Endothelial cell of umbilical vein (primary cell): ENCODE data around the gene SRRM4. TPM values are rescaled to one million over a fixed set of nuclear protein-coding genes. Genes with fewer than 3 reads are reported as not detected.

Experiments used
- BruUV-seq: library from RNA; stranded (reverse); fragments of 400-500 nt; replicated peaks from 2 replicates; lab custom pipeline; 2021; lab: Mats Ljungman, UMichigan
- CTCF ChIA-PET: fragments of 300-600, 350-600 bp; sonication (Branson Sonifier 250); formaldehyde crosslinking; loops from one replicate; lab custom pipeline; 2021; ENCODE audit warnings: antibody characterized with exemption, inconsistent platforms; lab: Charles Lee
- POLR2A ChIA-PET: fragments of 300-600, 350-600 bp; sonication (Branson Sonifier 250); formaldehyde crosslinking; loops from one replicate; lab custom pipeline; 2021; ENCODE audit warnings: antibody characterized with exemption, inconsistent platforms; lab: Charles Lee
- DNase-seq: peaks from one replicate; pipeline ENCODE4 v3.0.0-alpha.2; 2011; ENCODE audit warnings: low read depth, low spot score
- FAIRE-seq: peaks from 2 replicates; lab custom pipeline; 2011; peaks lifted over from hg19 to GRCh38; lab: Jason Lieb, UNC
- H2AFZ ChIP-seq: 2 replicates; pipeline ENCODE4 v1.6.0; 2012; ENCODE audit warnings: low read depth, low read length, control low read depth, inconsistent platforms
- H3K27ac ChIP-seq: 2 replicates; pipeline ENCODE4 v1.5.1; 2011; ENCODE audit warnings: low read depth, mild to moderate bottlenecking, control low read depth, low read length, moderate library complexity; ENCODE audit not compliant: insufficient read depth
- H3K27me3 ChIP-seq, 2 experiments: 2 replicates each; pipeline versions ENCODE4 v1.6.0 to v1.6.1; 2011; ENCODE audit warnings: low read length in 2 of 2, mixed read lengths in 1 of 2; ENCODE audit not compliant: control insufficient read depth in 2 of 2, insufficient read depth in 2 of 2
- H3K36me3 ChIP-seq, 2 experiments: 2 replicates in 1 of 2; 3 replicates in 1 of 2; pipeline ENCODE4 v1.5.1; 2011; ENCODE audit warnings: low read length in 2 of 2, mild to moderate bottlenecking in 1 of 2, moderate library complexity in 1 of 2; ENCODE audit not compliant: control insufficient read depth in 2 of 2, insufficient read depth in 2 of 2; ENCODE audit errors: extremely low read depth in 1 of 2
- H3K4me1 ChIP-seq: 3 replicates; pipeline ENCODE4 v1.5.1; 2011; ENCODE audit warnings: mild to moderate bottlenecking, low read length; ENCODE audit not compliant: control insufficient read depth, insufficient read depth; ENCODE audit errors: extremely low read depth
- H3K4me2 ChIP-seq: 2 replicates; pipeline ENCODE4 v1.6.1; 2011; ENCODE audit warnings: low read length, control low read depth, mixed read lengths; ENCODE audit not compliant: insufficient read depth
- H3K4me3 ChIP-seq, 3 experiments: fragments of 200-600 bp in 1 of 3; sonication (generic), shearing (Covaris generic) in 1 of 3; replicated peaks in 1 of 3; 2 replicates each; pipeline ENCODE4 v1.5.1; 2011 to 2016; ENCODE audit warnings: control low read depth in 3 of 3, low read length in 3 of 3, mild to moderate bottlenecking in 2 of 3, inconsistent platforms in 1 of 3, low read depth in 1 of 3, moderate library complexity in 1 of 3; ENCODE audit not compliant: insufficient read depth in 1 of 3
- H3K79me2 ChIP-seq: 2 replicates; pipeline ENCODE4 v1.6.0; 2012; ENCODE audit warnings: low read length, inconsistent platforms; ENCODE audit not compliant: control insufficient read depth, insufficient read depth
- H3K9ac ChIP-seq: replicated peaks from 2 replicates; pipeline ENCODE3; 2011; ENCODE audit warnings: low read length, control low read depth; ENCODE audit not compliant: insufficient read depth; ENCODE audit errors: extremely low read depth
- H3K9me1 ChIP-seq: replicated peaks from 3 replicates; pipeline ENCODE4 v1.6.0; 2011; ENCODE audit warnings: mild to moderate bottlenecking, low read length; ENCODE audit not compliant: control insufficient read depth, insufficient read depth; ENCODE audit errors: extremely low read depth
- H3K9me3 ChIP-seq: replicated peaks from 2 replicates; pipeline ENCODE4 v1.5.1; 2012; ENCODE audit warnings: low read length, inconsistent platforms; ENCODE audit not compliant: control insufficient read depth, insufficient read depth
- H4K20me1 ChIP-seq: replicated peaks from 2 replicates; pipeline ENCODE3; 2011; ENCODE audit warnings: mild to moderate bottlenecking, low read length; ENCODE audit not compliant: control insufficient read depth, insufficient read depth; ENCODE audit errors: extremely low read depth
- CTCF ChIP-seq, 2 donors: IDR thresholded peaks; 1 replicate in 1 of 2; 2 replicates in 1 of 2; pipeline ENCODE4 v1.5.1; 2011; ENCODE audit warnings: low read length in 2 of 2, mild to moderate bottlenecking in 2 of 2, moderate library complexity in 2 of 2, control low read depth in 1 of 2, inconsistent platforms in 1 of 2, low read depth in 1 of 2; ENCODE audit not compliant: insufficient read depth in 1 of 2; ENCODE audit errors: extremely low read depth in 1 of 2
- EZH2 ChIP-seq: IDR thresholded peaks from 2 replicates; pipeline ENCODE4 v1.6.1; 2012; ENCODE audit warnings: borderline replicate concordance, low read depth, mild to moderate bottlenecking, moderate library complexity, low read length, inconsistent platforms; ENCODE audit not compliant: severe bottlenecking
- FOS ChIP-seq: IDR thresholded peaks from 2 replicates; pipeline ENCODE4 v1.6.1; 2011; ENCODE audit warnings: mild to moderate bottlenecking, low read length, moderate library complexity, borderline replicate concordance; ENCODE audit not compliant: insufficient read depth
- GATA2 ChIP-seq: IDR thresholded peaks from 2 replicates; pipeline ENCODE4 v1.7.0; 2011; ENCODE audit warnings: low read depth, mild to moderate bottlenecking, moderate library complexity, mixed read lengths, low read length; ENCODE audit not compliant: insufficient read length, insufficient read depth
- JUN ChIP-seq: IDR thresholded peaks from 2 replicates; pipeline ENCODE4 v1.6.1; 2011; ENCODE audit warnings: borderline replicate concordance, low read depth; ENCODE audit not compliant: insufficient read length, insufficient read depth
- MAX ChIP-seq: IDR thresholded peaks from 2 replicates; pipeline ENCODE4 v1.6.1; 2011; ENCODE audit not compliant: insufficient read depth, insufficient read length
- MYC ChIP-seq: IDR thresholded peaks from one replicate; pipeline ENCODE4 v1.6.1; 2011; ENCODE audit warnings: mild to moderate bottlenecking, low read depth, low read length
- POLR2A ChIP-seq: IDR thresholded peaks from 2 replicates; pipeline ENCODE4 v1.6.1; 2012; ENCODE audit warnings: low read depth, mild to moderate bottlenecking, control low read depth, low read length
- POLR2AphosphoS5 ChIP-seq: IDR thresholded peaks from 2 replicates; pipeline ENCODE4 v1.6.1; 2012; ENCODE audit warnings: low read depth, mild to moderate bottlenecking, control low read depth, low read length, moderate library complexity; ENCODE audit not compliant: insufficient read depth
- dilution Hi-C: fragments of 300-500 bp; cut with MboI; formaldehyde crosslinking; loops from one replicate; pipeline ENCODE4 v1.15.0; 2019; ENCODE audit warnings: low sequenced_read_pairs; ENCODE audit not compliant: extremely low pct_ligation_motif_present
- intact Hi-C: fragments of 100-400 bp; cut with micrococcal nuclease; formaldehyde crosslinking; loops from one replicate; pipeline ENCODE4 v1.10.0; 2022
- polyA plus RNA-seq, 4 experiments: library from polyadenylated mRNA; depleted of rRNA in 3 of 4; stranded (reverse) in 3 of 4; unstranded in 1 of 4; fragments of >200 nt; gene quantifications; 2 replicates each; pipeline versions ENCODE4 v1.2.1 to v1.2.3, GENCODE V29; 2011 to 2012; ENCODE audit warnings: missing spikeins in 1 of 4
- total RNA-seq: library from RNA; stranded (reverse); gene quantifications from 2 replicates; pipeline ENCODE4 v1.2.3, GENCODE V29; 2021

SRRM4 gene
- total and polyA plus RNA-seq, 2 donors (not counting 3 experiments of a cell fraction or from before 2014, with no cell fraction given) = not detected

DNA sequence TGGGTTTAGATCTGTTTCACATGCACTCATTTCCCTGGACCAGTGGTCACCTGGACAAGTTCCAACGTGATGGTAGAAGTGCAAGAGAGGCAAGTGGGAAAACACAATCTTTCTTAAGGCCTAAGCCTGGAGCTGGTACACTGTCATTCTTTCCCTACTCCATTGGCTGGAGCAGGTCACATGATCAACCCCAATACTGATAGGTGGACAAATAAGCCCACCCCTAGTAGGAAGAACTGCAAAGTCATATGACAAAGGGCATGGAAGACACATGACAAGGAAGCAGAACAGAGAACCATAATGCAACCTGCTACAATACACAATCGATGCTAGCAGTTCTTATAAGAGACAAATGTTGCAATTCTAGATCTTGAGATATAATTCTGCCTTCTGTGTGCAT, 66.3 kb downstream of the SRRM4 start:
- Histone ChIP-seq H3K27me3 (no peaks in the 10 kb centered on the region), H3K4me1 (no peaks in the 10 kb centered on the region), H3K79me2 (no peaks in the 10 kb centered on the region), H3K4me3 (no peak overlapping the region), H3K9me3 (no peaks in the 10 kb centered on the region), H4K20me1 (no peaks in the 10 kb centered on the region), H3K27ac (no peak overlapping the region), H3K4me2 (no peak overlapping the region), H3K9ac (no peak overlapping the region), H3K9me1 (no peaks in the 10 kb centered on the region), H3K36me3 (no peaks in the 10 kb centered on the region), H2AFZ (no peak overlapping the region)
- no peak for DNase-seq
- dilution Hi-C loops (no loop called here), intact Hi-C loops (no loop called here)
- POLR2A ChIA-PET = no interaction called here
- CTCF ChIA-PET = interaction anchor here (1.0 to 1.1 kb wide), 2 partner anchors 11 kb away, joined by 3 to 4 read pairs; no protein-coding TSS in a partner anchor
- no TSS peak for BruUV-seq
- no peak for FAIRE-seq
- TF ChIP-seq POLR2A (no peak), MYC (no peak), JUN (no peak), MAX (no peak), EZH2 (no peak), FOS (no peak), GATA2 (no peak), POLR2AphosphoS5 (no peak), CTCF (IDR thresholded peaks at IDR 0.05; ENCODE audit: extremely low read depth in 1 of 2, insufficient read depth in 1 of 2, low read depth in 1 of 2, low read length in 2 of 2) (no peak)
